ENCODE measurements around the gene MYO3B.

GRCh38 chr2:170141865-170142264 is 36.1 kb upstream of the MYO3B start:
- TF ChIP-seq HDGF (IDR thresholded peaks at IDR 0.05; ENCODE audit: borderline replicate concordance) (no peak), LEF1 (IDR thresholded peaks at IDR 0.05; ENCODE audit: borderline replicate concordance) (no peak), ELF4 (IDR thresholded peaks at IDR 0.05) (no peak), PKNOX1 (IDR thresholded peaks at IDR 0.05) (no peak), BHLHE40 (IDR thresholded peaks at IDR 0.05; ENCODE audit: borderline replicate concordance) (no peak), SP1 (IDR thresholded peaks at IDR 0.05) (no peak)
